Stimulated activated naive CD8-positive, alpha-beta T cell treated with anti-CD3 and anti-CD28 coated beads, Interleukin-15, Interleukin-2, amounts not matched to agents 100 U/mL and 50 U/mL, for 24 hours (primary cell): ENCODE results near the gene CCT4.
"Not testable (repeated sequence)": the region's sequence is repeated elsewhere in the genome, so short reads cannot be mapped to it uniquely, and the experiment has no call there.

Source experiments
- ATAC-seq: fragments of 150-1000 bp; cut with Tn5 transposase; one replicate; pipeline ENCODE4 v1.10.0; 2021
- DNase-seq: peaks from one replicate; pipeline ENCODE4 v3.0.0; 2021

CCT4 gene

GRCh38 chr2:61878761-61879160, 9.7 kb downstream of the CCT4 start:
- DNase-seq: no peak
- no peak for ATAC-seq

DNA sequence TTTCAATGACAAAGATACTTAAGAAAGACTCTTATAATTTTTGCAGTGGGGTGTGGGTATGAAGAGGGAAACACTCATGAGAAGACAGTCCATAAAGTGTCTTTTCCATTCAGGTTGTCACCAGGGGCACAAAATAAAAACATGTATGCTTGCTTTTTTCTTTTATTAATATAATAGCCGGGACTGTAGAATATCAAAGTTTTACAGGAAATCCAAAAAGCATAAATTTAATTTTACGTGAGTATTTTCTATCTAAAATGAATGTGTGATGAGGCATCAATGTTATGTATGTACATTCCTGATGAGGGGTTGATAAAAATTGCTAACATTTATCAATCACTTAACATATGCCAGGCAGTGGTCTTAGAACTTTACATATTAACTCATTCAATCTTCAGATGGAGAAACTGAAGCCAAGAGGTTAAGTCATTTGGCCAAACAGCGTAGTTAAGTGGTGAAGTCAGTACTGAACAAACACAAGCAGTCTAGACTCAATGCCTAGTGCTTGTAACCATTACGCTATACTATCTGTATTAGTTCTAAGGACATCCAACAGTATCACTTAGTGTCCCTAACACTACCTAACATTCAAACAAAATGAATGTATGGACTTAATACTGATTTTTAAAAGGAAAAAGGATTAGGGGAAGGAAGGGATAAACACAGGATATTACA, 10.7 kb downstream of the CCT4 start:
- DNase-seq (no peak), ATAC-seq (no peak)

- DNase-seq (no peak), ATAC-seq (no peak)
These were observed 12.1 kb downstream of the CCT4 start for GRCh38 chr2:61876400-61876799.

DNA sequence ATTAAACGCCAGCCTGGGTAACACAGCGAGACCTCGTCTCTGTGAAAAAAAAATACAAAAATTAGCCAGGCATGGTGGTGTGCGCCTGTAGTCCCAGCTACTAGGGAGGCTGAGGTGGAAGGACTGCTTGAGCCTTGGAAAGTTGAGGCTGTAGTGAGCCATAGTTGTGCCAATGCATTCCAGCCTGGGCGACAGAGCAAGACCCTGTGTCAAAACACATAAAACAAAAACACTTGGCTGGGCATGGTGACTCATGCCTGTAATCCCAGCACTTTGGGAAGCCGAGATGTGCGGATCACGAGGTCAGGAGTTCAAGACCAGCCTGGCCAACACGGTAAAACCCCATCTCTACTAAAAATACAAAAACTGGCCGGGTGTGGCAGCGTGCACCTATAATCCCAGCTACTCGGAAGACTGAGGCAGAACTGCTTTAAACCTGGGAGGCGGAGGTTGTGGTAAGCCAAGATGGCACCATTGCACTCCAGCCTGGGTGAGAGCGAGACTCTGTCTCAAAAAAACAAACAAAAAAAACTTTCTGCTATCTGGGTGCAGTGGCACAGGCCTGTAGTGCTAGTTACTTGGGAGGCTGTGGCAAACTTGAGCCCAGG, 21.9 kb downstream of the CCT4 start:
- not testable (repeated sequence) for ATAC-seq, DNase-seq

DNA sequence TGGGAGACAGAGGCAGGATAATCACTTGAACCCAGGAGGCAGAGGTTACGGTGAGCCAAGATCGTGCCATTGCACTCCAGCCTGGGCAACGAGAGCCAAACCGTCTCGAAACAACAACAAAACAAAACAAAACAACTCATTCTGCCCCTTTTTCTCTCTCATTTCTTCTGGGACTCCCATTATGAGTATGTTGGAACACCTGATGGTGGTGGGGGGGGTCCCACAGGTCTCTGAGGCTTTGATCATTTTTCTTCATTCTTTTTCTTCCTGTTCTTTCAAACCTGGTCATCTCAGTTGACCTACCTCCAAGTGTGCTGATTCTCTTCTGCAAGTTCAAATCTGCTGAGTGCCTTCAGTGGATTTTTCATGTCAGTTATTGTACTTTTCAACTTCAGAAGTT, 26.4 kb downstream of the CCT4 start:
- DNase-seq: no peak
- ATAC-seq: no peak

DNA sequence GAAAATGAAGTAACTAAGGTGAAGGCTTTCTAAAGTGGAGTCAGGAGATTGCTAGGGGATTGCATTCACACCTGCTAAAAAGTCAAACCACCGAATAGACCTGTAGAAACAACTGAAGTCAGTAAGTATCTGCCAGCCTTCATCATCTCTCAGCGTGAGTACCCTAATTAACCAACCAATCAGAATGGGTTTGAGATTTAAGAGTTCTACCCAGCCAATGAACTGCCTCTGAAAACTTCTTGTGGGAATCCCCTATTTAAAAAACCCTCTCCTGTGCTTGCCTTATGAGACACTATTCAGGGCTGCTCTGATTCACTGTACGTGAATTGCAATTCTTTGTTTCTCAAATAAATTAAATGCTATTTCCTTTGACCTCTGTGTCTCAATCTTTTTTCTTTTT, 31.2 kb downstream of the CCT4 start:
- no peak for ATAC-seq

GRCh38 chr2:61855318-61855613, 33.2 kb downstream of the CCT4 start:
- ATAC-seq (no peak), DNase-seq (no peak)

More for the DNA sequence above, 31.2 kb downstream of the CCT4 start:
- DNase-seq: no peak

- peak; percentile 84 for DNase-seq
These were observed 33.7 kb downstream of the CCT4 start for GRCh38 chr2:61854564-61855317.

DNA sequence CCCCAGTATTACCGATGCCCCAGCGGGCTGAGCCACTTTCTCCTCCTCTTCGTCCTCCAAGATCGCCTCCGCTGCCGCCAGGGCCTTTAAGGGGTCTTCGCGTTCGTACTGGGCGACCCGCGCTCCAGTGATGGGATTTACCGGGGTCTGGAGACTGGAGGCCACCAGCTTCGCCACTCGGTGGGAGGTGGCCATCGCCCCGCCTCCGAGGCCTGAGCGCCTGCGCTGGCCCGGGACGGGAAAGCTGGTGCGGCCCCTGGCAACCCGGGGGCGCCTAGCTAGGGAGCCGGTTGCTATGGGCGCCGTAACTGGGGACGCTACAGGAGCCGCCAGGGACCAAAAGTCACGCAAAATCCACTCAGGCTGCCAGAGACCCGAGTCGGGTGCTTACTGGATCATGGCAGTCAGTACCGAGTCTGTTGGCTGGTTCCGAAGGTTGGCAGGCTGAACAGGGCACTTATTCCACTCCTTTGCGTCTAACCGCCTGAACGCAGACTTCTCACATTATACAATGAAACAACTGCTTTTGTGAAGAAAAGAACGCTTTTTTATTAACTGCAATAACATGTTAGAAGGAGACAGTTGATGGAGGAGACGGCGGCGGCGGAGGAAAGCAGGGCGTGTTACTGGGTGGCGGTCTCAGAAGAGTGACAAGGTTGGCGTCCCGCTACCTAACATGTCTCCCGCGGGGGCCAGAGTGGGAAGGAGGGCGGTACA, 34.5 kb downstream of the CCT4 start, which contains the start of gene FAM161A:
Gene FAM161A, minus strand, starts transcription at position 214 of the 717 bp plus-strand sequence. Its CDS starts 19 bp downstream, at position 195.
- peak; percentile 86 for DNase-seq
- ATAC-seq: peak; percentile 83

More at GRCh38 chr2:61854564-61855317, 33.7 kb downstream of the CCT4 start:
- ATAC-seq: peak; percentile 95

GRCh38 chr2:61853086-61853846, 35.2 kb downstream of the CCT4 start:
- DNase-seq (peak; percentile 68), ATAC-seq (peak; percentile 62)

GRCh38 chr2:61851270-61851669, 37.2 kb downstream of the CCT4 start:
- DNase-seq, ATAC-seq: not testable (repeated sequence)

- ATAC-seq: no peak
- no peak for DNase-seq
These were observed 43.1 kb downstream of the CCT4 start for GRCh38 chr2:61845320-61845719.

DNA sequence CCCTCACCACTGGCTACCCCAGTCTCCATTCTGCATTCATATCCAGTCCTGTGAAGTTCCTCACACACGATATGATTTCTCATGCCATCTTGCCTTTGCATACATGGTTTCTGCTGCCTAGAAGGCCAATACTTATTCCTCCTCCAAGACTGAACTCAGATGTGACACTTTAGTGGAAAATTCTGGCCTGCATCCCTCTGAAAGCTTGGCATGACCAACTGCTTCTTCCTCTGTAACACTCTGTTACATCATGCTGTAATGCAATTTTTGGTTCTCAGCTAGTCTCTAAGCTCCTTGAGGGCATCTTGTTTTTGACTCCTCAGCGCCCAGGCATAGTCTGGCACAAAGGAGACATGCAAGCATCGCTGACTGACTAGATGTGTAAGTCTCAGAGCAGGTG, 47.2 kb downstream of the CCT4 start:
- ATAC-seq (no peak), DNase-seq (no peak)

GRCh38 chr2:61834893-61835292, 53.6 kb downstream of the CCT4 start:
- no peak for ATAC-seq
- no peak for DNase-seq

GRCh38 chr2:61833971-61834370, 54.5 kb downstream of the CCT4 start:
- ATAC-seq (no peak), DNase-seq (no peak)

DNA sequence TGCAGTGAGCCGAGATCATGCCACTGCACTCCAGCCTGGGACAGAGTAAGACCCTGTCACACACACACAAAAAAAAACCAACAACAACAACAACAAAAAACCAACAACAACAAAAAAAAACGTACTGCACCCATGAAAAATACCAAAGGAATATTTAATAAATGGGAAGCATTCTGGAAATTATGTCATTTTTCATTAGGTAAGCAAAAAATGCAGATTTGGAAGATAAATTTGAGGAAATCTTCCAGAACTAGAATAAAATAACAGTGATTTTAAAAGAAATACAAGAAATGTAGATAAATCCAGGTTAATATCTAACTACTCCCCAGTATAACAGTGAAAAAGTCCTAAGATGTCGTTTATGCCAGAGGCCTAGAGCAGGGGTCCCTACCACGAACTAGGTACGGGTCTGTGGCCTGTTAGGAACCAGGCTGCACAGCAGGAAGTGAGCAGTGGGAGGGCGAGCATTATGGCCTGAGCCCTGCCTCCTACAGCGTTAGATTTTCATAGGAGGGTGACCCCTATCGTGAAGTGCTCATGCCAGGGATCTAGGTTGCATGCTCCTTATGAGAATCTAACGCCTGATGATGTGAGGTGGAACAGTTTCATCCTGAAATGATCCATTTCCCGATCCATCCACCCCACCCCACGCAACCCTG, 56.1 kb downstream of the CCT4 start:
- no peak for ATAC-seq

GRCh38 chr2:61822255-61822654, 66.2 kb downstream of the CCT4 start:
- no peak for DNase-seq
- ATAC-seq: no peak

More for the DNA sequence above, 56.1 kb downstream of the CCT4 start:
- DNase-seq: no peak
